ENCODE measurements around the gene SH3PXD2B.
A peak's percentile ranks its signal among the peaks of the same experiment; 100 is the strongest.

Gene SH3PXD2B

DNA sequence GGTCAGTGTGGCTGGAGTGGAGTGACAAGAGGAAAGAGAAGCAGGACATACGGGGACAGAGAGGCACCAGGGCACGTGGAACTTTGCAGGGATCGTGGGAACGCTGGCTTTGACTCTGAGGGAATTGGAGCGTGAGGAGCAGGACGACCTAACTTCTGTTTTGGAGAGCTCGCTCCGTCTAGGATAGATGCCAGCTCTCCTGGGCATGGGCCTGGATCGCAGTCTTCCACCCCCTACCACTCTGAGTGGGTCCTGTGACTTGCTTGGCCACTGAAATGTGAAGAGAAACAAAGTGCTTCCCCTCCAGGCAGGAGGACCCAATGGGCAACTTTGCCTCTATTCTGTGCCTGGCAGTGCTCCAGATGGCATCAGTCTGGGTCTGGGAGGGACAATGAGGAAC lies 8.7 kb upstream of the SH3PXD2B start:
- Histone ChIP-seq H3K9ac (ENCODE audit: low read length) (no peak overlapping the region), H3K4me2 (ENCODE audit: low read length, poor library complexity, severe bottlenecking) (no peak overlapping the region), H2BK15ac (ENCODE audit: low read depth, poor library complexity, severe bottlenecking) (no peak overlapping the region), H3K23ac (ENCODE audit: low read length in 2 of 2) (no peak overlapping the region), H2AK5ac (ENCODE audit: low read length, severe bottlenecking) (no peak overlapping the region), H2AFZ (ENCODE audit: low read depth, low read length) (no peak overlapping the region), H3K36me3 (ENCODE audit: control insufficient read depth in 1 of 2, insufficient read depth in 2 of 2, low read depth in 1 of 2, low read length in 2 of 2) (no peaks in the 10 kb centered on the region), H3K4ac (ENCODE audit: low read depth in 1 of 2, low read length in 2 of 2) (no peak overlapping the region), H2BK120ac (ENCODE audit: low read depth, low read length) (no peak overlapping the region), H3K18ac (ENCODE audit: low read depth in 1 of 2, low read length in 2 of 2) (no peak overlapping the region), H3K14ac (ENCODE audit: low read length in 2 of 2) (no peak overlapping the region), H4K91ac (ENCODE audit: low read length) (no peak overlapping the region), H3K4me3 (ENCODE audit: insufficient read depth in 1 of 2, low read depth in 1 of 2, low read length in 2 of 2) (no peak overlapping the region), H3K4me1 (ENCODE audit: control insufficient read depth, insufficient read depth, low read depth, low read length) (peaks cover 3% of the 10 kb centered on the region), H4K8ac (ENCODE audit: low read length) (no peak overlapping the region), H3K27ac (ENCODE audit: low read length, poor library complexity, severe bottlenecking) (no peak overlapping the region), H2BK5ac (ENCODE audit: low read depth, low read length, poor library complexity, severe bottlenecking) (no peak overlapping the region), H3K9me3 (ENCODE audit: control insufficient read depth, low read length) (peaks cover 3% of the 10 kb centered on the region), H2BK12ac (ENCODE audit: low read length in 2 of 2) (no peak overlapping the region), H3K79me1 (replicated peaks; ENCODE audit: low read length, poor library complexity, severe bottlenecking) (no peaks in the 10 kb centered on the region), H3K27me3 (ENCODE audit: control insufficient read depth in 1 of 2, insufficient read depth in 1 of 2, low read length in 2 of 2) (no peaks in the 10 kb centered on the region)
- DNase-seq: no peak
- 93% methylated on average over 9 of the region's 9 CpGs for WGBS

DNA sequence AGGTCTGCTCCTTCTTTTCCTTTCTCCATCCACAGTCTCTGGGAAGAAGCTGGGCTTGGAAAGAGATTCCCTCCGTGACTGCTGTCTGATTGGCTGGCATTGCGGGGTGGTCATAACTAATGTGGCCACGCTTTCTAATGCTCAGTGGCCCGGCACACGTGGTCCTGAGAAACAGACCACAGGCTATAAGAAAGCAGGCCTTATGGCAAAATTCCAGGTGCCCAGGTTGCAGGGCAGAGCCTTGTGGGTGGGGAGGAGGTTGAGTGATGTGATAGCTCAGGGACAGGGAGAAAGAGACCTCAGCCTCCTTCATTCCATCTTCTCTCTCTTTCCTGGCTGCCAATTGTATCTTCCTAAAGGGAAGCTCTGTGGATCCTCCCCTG lies 5.4 kb upstream of the SH3PXD2B start:
- no peak overlapping the region for H3K23ac ChIP-seq (ENCODE audit: low read length in 2 of 2)
- H2BK15ac ChIP-seq (ENCODE audit: low read depth, poor library complexity, severe bottlenecking): no peak overlapping the region
- H3K4me1 ChIP-seq (ENCODE audit: control insufficient read depth, insufficient read depth, low read depth, low read length): peaks cover 15% of the 10 kb centered on the region
- no peak overlapping the region for H2AFZ ChIP-seq (ENCODE audit: low read depth, low read length)
- H3K27ac ChIP-seq (ENCODE audit: low read length, poor library complexity, severe bottlenecking): no peak overlapping the region
- H3K9ac ChIP-seq (ENCODE audit: low read length): no peak overlapping the region
- no peak overlapping the region for H2BK120ac ChIP-seq (ENCODE audit: low read depth, low read length)
- H3K79me1 ChIP-seq (replicated peaks; ENCODE audit: low read length, poor library complexity, severe bottlenecking): peaks cover 3% of the 10 kb centered on the region
- no peak overlapping the region for H3K18ac ChIP-seq (ENCODE audit: low read depth in 1 of 2, low read length in 2 of 2)
- DNase-seq: no peak
- H3K4me2 ChIP-seq (ENCODE audit: low read length, poor library complexity, severe bottlenecking): no peak overlapping the region
- no peak overlapping the region for H4K8ac ChIP-seq (ENCODE audit: low read length)
- no peaks in the 10 kb centered on the region for H3K36me3 ChIP-seq (ENCODE audit: control insufficient read depth in 1 of 2, insufficient read depth in 2 of 2, low read depth in 1 of 2, low read length in 2 of 2)
- no peak overlapping the region for H2BK5ac ChIP-seq (ENCODE audit: low read depth, low read length, poor library complexity, severe bottlenecking)
- no peak overlapping the region for H3K4me3 ChIP-seq (ENCODE audit: insufficient read depth in 1 of 2, low read depth in 1 of 2, low read length in 2 of 2)
- no peak overlapping the region for H4K91ac ChIP-seq (ENCODE audit: low read length)
- H3K27me3 ChIP-seq (ENCODE audit: control insufficient read depth in 1 of 2, insufficient read depth in 1 of 2, low read length in 2 of 2): no peaks in the 10 kb centered on the region
- no peak overlapping the region for H2AK5ac ChIP-seq (ENCODE audit: low read length, severe bottlenecking)
- 98% methylated on average over 5 of the region's 5 CpGs for WGBS
- H3K9me3 ChIP-seq (ENCODE audit: control insufficient read depth, low read length): peaks cover 3% of the 10 kb centered on the region
- no peak overlapping the region for H3K4ac ChIP-seq (ENCODE audit: low read depth in 1 of 2, low read length in 2 of 2)
- peak overlapping the region in 1 of 2 experiments; percentile 18 for H2BK12ac ChIP-seq (ENCODE audit: low read length in 2 of 2)
- H3K14ac ChIP-seq (ENCODE audit: low read length in 2 of 2): no peak overlapping the region

- Histone ChIP-seq H3K79me1 (replicated peaks; ENCODE audit: low read length, poor library complexity, severe bottlenecking) (peaks cover 5% of the 10 kb centered on the region), H3K9me3 (ENCODE audit: control insufficient read depth, low read length) (peaks cover 3% of the 10 kb centered on the region), H2BK12ac (ENCODE audit: low read length in 2 of 2) (peak overlapping the region in 1 of 2 experiments; percentile 9), H3K27ac (ENCODE audit: low read length, poor library complexity, severe bottlenecking) (no peak overlapping the region), H2AFZ (ENCODE audit: low read depth, low read length) (no peak overlapping the region), H3K18ac (ENCODE audit: low read depth in 1 of 2, low read length in 2 of 2) (no peak overlapping the region), H3K14ac (ENCODE audit: low read length in 2 of 2) (no peak overlapping the region), H3K27me3 (ENCODE audit: control insufficient read depth in 1 of 2, insufficient read depth in 1 of 2, low read length in 2 of 2) (no peaks in the 10 kb centered on the region), H3K36me3 (ENCODE audit: control insufficient read depth in 1 of 2, insufficient read depth in 2 of 2, low read depth in 1 of 2, low read length in 2 of 2) (no peaks in the 10 kb centered on the region), H3K4me1 (ENCODE audit: control insufficient read depth, insufficient read depth, low read depth, low read length) (peaks cover 16% of the 10 kb centered on the region), H4K91ac (ENCODE audit: low read length) (no peak overlapping the region), H3K9ac (ENCODE audit: low read length) (no peak overlapping the region), H2BK15ac (ENCODE audit: low read depth, poor library complexity, severe bottlenecking) (no peak overlapping the region), H2BK5ac (ENCODE audit: low read depth, low read length, poor library complexity, severe bottlenecking) (no peak overlapping the region), H2BK120ac (ENCODE audit: low read depth, low read length) (no peak overlapping the region), H3K23ac (ENCODE audit: low read length in 2 of 2) (no peak overlapping the region), H2AK5ac (ENCODE audit: low read length, severe bottlenecking) (no peak overlapping the region), H3K4me3 (ENCODE audit: insufficient read depth in 1 of 2, low read depth in 1 of 2, low read length in 2 of 2) (no peak overlapping the region), H4K8ac (ENCODE audit: low read length) (no peak overlapping the region), H3K4ac (ENCODE audit: low read depth in 1 of 2, low read length in 2 of 2) (no peak overlapping the region), H3K4me2 (ENCODE audit: low read length, poor library complexity, severe bottlenecking) (no peak overlapping the region)
- DNase-seq: no peak
- WGBS: 87% methylated on average over 8 of the region's 9 CpGs
Measured at GRCh38 chr5:172458976-172459782, 4.9 kb upstream of the SH3PXD2B start.

DNA sequence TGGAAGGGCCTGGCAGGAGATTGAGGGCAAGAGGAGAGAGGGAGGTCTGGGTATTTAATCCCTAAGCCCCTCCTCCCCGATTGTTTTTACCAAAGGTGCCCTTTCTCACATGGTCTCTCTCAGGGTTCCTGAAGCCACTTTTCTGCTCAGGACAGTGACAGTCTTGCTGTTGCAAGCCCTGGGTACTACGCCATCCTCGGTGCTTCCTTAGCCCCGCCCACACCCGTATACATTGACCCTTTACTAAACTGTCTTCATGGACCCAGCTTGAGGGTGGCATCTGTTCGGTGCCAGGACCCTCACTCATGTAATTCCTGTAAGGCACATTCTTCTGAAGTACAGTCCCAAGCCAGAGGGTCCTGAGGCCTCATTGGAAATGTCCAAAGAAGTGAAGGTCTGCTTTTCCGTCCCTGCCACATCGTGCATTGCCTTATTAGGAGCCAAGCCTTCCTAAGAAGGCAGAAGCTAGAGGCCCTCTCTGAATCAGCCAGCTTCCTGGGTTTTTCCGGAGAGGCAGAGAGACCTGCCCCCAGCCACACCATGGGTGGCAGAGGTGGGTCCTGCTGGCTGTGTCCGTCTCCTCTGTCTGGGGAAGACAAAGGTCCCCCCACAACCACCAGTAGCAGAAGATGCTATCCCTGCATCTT lies 1.9 kb upstream of the SH3PXD2B start:
- Histone ChIP-seq H3K23ac (ENCODE audit: low read length in 2 of 2) (no peak overlapping the region), H2AFZ (ENCODE audit: low read depth, low read length) (peak overlapping the region; percentile 2), H2AK5ac (ENCODE audit: low read length, severe bottlenecking) (peak overlapping the region; percentile 23), H3K9ac (ENCODE audit: low read length) (peak overlapping the region; percentile 89), H3K4me1 (ENCODE audit: control insufficient read depth, insufficient read depth, low read depth, low read length) (peaks cover 27% of the 10 kb centered on the region), H3K4ac (ENCODE audit: low read depth in 1 of 2, low read length in 2 of 2) (no peak overlapping the region), H2BK15ac (ENCODE audit: low read depth, poor library complexity, severe bottlenecking) (no peak overlapping the region), H3K79me1 (replicated peaks; ENCODE audit: low read length, poor library complexity, severe bottlenecking) (peaks cover 5% of the 10 kb centered on the region), H4K91ac (ENCODE audit: low read length) (peak overlapping the region; percentile 78), H3K9me3 (ENCODE audit: control insufficient read depth, low read length) (no peaks in the 10 kb centered on the region), H3K4me2 (ENCODE audit: low read length, poor library complexity, severe bottlenecking) (no peak overlapping the region), H2BK5ac (ENCODE audit: low read depth, low read length, poor library complexity, severe bottlenecking) (no peak overlapping the region), H3K27ac (ENCODE audit: low read length, poor library complexity, severe bottlenecking) (no peak overlapping the region), H3K36me3 (ENCODE audit: control insufficient read depth in 1 of 2, insufficient read depth in 2 of 2, low read depth in 1 of 2, low read length in 2 of 2) (peaks cover under 1 to 9% of the 10 kb centered on the region in 2 experiments), H3K18ac (ENCODE audit: low read depth in 1 of 2, low read length in 2 of 2) (peak overlapping the region in 1 of 2 experiments; percentile 35), H3K27me3 (ENCODE audit: control insufficient read depth in 1 of 2, insufficient read depth in 1 of 2, low read length in 2 of 2) (no peaks in the 10 kb centered on the region), H2BK120ac (ENCODE audit: low read depth, low read length) (no peak overlapping the region), H4K8ac (ENCODE audit: low read length) (peak overlapping the region; percentile 82), H3K4me3 (ENCODE audit: insufficient read depth in 1 of 2, low read depth in 1 of 2, low read length in 2 of 2) (no peak overlapping the region), H3K14ac (ENCODE audit: low read length in 2 of 2) (no peak overlapping the region), H2BK12ac (ENCODE audit: low read length in 2 of 2) (peak overlapping the region in 1 of 2 experiments; percentile 81)
- DNase-seq: peak; percentile 17
- 53% methylated on average over 9 of the region's 10 CpGs for WGBS
